ENCODE data around the gene ZNF467.

GRCh38 chr7:149809215-149809614 lies 35.8 kb upstream of the ZNF467 start:
- TF ChIP-seq, protein P1, sequence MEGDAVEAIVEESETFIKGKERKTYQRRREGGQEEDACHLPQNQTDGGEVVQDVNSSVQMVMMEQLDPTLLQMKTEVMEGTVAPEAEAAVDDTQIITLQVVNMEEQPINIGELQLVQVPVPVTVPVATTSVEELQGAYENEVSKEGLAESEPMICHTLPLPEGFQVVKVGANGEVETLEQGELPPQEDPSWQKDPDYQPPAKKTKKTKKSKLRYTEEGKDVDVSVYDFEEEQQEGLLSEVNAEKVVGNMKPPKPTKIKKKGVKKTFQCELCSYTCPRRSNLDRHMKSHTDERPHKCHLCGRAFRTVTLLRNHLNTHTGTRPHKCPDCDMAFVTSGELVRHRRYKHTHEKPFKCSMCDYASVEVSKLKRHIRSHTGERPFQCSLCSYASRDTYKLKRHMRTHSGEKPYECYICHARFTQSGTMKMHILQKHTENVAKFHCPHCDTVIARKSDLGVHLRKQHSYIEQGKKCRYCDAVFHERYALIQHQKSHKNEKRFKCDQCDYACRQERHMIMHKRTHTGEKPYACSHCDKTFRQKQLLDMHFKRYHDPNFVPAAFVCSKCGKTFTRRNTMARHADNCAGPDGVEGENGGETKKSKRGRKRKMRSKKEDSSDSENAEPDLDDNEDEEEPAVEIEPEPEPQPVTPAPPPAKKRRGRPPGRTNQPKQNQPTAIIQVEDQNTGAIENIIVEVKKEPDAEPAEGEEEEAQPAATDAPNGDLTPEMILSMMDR (IDR thresholded peaks at IDR 0.05): no peak
- TF ChIP-seq EZH2 (IDR thresholded peaks at IDR 0.05): no peak
- no peak for TF ChIP-seq EZH2phosphoT487 (IDR thresholded peaks at IDR 0.05)
